GM18499 (cell line): ENCODE results near the gene SMIM34.
"Not testable (repeated sequence)": the region's sequence is repeated elsewhere in the genome, so short reads cannot be mapped to it uniquely, and the experiment has no call there.

Source experiments
- ATAC-seq: cut with Tn5 transposase; IDR thresholded peaks from one replicate; pipeline ENCODE4 v1.9.1; 2021; ENCODE audit warnings: moderate number of reproducible peaks; ENCODE audit not compliant: insufficient read depth, unreplicated experiment

The SMIM34 gene

GRCh38 chr21:34374940-34375618 is 48.7 kb downstream of the SMIM34 start, which contains the start of gene SMIM11:
SMIM11 (plus strand) TSS chr21:34375507; CDS start chr21:34379505, 3,998 bp downstream.
- ATAC-seq = peak; percentile 53

- ATAC-seq = not testable (repeated sequence)
Measured at GRCh38 chr21:34374462-34374861, 49.3 kb downstream of the SMIM34 start.

- ATAC-seq = no peak
Measured at GRCh38 chr21:34372321-34372720, 51.4 kb downstream of the SMIM34 start.

- no peak for ATAC-seq
Measured at GRCh38 chr21:34369741-34370140, 54.0 kb downstream of the SMIM34 start.
